ENCODE data around the gene DIO2.

The DIO2 gene

DNA sequence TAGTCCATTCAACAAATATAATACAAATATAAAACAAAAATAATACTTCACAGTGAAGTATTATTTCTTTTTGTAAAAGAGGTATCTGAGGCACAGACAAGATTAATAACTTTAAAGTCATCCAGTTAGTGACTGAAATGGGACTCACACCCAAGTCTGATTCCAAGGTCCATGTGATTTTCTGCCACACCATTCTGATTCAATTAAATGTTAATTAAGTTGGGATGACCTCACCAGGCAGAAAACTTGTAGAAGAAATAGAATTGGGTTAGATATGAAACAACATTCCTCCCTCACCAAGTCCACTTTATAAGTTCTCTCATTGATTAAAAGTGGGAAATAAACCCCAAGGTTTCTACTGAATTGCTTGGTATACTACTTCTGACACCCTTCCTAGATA, 34.4 kb downstream of the DIO2 start:
- no peak overlapping the region for H3K4me3 ChIP-seq (replicated peaks; ENCODE audit: low read depth, low read length)
- no peak for DNase-seq (ENCODE audit: extremely low read depth, low read depth)
- TF ChIP-seq, protein P1, sequence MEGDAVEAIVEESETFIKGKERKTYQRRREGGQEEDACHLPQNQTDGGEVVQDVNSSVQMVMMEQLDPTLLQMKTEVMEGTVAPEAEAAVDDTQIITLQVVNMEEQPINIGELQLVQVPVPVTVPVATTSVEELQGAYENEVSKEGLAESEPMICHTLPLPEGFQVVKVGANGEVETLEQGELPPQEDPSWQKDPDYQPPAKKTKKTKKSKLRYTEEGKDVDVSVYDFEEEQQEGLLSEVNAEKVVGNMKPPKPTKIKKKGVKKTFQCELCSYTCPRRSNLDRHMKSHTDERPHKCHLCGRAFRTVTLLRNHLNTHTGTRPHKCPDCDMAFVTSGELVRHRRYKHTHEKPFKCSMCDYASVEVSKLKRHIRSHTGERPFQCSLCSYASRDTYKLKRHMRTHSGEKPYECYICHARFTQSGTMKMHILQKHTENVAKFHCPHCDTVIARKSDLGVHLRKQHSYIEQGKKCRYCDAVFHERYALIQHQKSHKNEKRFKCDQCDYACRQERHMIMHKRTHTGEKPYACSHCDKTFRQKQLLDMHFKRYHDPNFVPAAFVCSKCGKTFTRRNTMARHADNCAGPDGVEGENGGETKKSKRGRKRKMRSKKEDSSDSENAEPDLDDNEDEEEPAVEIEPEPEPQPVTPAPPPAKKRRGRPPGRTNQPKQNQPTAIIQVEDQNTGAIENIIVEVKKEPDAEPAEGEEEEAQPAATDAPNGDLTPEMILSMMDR (IDR thresholded peaks at IDR 0.05; ENCODE audit: low read depth, low read length, missing control alignments): no peak

DNA sequence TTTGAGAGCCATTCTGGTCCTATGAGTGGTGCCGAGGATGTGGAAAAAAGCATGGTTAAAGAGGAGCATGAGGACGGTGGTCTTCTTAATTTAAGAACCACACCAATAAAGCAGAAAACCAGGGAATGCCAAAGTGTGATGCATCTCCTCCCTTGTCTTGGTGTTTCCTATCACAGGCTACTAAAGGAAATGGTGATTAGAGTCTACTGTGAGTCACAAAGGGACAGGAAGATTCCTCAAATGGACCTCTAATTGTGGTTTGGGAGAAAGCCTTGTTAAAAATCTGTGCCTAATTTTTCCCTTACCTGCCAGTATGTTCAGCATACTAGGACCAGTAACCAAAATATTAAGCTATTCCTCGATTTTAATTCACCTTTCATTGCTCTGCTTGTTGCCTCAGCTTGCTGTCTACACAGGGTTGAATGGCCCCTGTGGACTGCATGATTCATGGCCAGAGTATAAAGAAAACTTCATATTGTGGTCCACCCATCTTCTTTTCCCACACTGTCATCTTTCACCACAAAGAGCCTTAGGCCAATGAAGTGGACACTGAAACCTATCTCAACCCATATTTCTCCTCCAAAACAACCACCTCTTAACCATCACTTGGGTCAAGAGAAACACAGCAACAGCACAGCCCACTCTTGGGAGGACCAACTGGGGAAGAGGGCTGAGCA, 38.8 kb downstream of the DIO2 start:
- no peak for DNase-seq (ENCODE audit: extremely low read depth, low read depth)
- no peak overlapping the region for H3K4me3 ChIP-seq (replicated peaks; ENCODE audit: low read depth, low read length)
- TF ChIP-seq, protein P1 (IDR thresholded peaks at IDR 0.05; ENCODE audit: low read depth, low read length, missing control alignments): no peak

DNA sequence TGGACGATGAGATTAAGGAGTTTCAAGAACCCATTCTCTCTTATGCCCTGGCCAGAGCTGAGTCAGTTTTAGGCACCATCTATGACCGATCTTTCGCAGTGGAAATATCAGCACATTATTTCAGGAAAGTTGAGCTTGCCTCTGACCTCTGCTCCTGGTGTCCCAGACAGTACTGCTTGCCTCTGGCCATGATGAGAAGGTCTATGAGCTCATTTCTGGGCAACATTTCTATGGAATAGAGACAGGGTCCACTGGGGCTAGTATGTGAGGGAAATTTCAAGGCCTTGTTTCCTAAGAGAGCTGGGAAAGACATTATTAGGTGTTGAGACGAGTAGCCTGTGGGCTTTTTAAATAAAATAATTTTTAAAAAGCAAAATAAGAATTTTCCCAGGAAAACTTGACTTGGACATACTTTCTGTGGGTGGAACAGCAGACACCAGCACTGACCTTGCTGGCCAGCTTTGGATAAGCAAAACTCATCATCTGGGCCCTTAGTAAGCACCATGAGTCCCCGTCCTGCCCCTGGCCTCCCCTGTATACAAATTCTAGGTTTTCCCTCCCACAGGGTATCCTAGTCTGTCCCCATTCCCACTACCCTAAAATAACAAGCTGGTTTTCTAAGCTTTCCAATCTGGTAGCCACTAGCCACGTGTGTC, 43.4 kb downstream of the DIO2 start:
- H3K4me3 ChIP-seq (replicated peaks; ENCODE audit: low read depth, low read length): no peak overlapping the region
- no peak for DNase-seq (ENCODE audit: extremely low read depth, low read depth)
- TF ChIP-seq, protein P1 (IDR thresholded peaks at IDR 0.05; ENCODE audit: low read depth, low read length, missing control alignments): no peak

DNA sequence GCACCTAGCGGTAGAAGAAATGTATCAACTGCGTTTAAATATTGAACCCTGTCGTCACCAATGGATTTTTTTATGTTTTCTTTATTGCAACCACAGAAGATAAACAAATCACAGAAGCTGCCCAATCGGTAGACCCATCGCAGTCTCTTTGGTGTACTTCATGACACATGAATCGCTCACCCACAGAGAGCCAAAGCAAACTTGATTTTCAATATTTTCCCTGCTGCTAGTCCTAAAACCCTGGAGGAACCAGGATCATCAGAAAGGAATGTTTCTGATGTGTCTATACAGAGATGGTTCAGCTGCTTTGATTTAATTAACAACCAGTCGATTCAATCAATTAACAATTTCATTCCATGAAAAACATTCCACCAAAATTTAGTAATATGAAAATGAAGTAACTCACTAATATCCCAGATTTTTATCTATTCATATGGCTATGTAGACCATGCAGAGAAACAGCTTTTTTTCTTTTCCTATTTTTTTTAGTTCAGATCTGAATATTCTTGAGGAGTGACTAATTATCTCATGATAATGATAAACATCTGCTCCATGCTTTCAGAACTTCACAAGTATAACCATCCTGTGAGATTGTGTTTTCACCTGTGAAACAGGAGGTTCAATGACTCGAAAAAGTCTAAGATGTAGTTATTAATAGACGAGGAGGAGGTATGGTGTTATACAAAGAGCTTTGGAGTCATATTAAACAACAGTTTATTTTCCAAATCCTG, 46.1 kb downstream of the DIO2 start:
- DNase-seq (ENCODE audit: extremely low read depth, low read depth): no peak
- no peak overlapping the region for H3K4me3 ChIP-seq (replicated peaks; ENCODE audit: low read depth, low read length)
- TF ChIP-seq, protein P1 (IDR thresholded peaks at IDR 0.05; ENCODE audit: low read depth, low read length, missing control alignments): no peak

DNA sequence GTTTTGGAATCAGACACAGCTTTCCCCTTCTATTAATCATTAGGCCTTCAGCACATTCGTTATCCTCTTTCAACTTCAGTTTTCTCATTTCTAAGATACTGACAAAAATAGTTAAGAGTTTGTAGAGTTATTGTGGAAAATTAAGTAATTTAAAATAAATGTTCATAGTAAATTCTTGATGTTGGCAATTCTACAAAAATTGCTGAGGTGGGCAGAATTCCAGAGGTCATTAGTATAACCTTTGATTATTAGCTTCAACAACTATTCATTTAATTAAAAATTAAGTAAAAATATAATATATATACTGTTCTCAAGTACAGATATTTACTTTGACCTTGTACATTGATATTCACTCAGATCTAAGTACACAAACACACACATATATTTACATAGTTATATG, 58.5 kb downstream of the DIO2 start:
- H3K4me3 ChIP-seq (replicated peaks; ENCODE audit: low read depth, low read length): no peak overlapping the region
- TF ChIP-seq, protein P1 (IDR thresholded peaks at IDR 0.05; ENCODE audit: low read depth, low read length, missing control alignments): no peak
- DNase-seq (ENCODE audit: extremely low read depth, low read depth): no peak

DNA sequence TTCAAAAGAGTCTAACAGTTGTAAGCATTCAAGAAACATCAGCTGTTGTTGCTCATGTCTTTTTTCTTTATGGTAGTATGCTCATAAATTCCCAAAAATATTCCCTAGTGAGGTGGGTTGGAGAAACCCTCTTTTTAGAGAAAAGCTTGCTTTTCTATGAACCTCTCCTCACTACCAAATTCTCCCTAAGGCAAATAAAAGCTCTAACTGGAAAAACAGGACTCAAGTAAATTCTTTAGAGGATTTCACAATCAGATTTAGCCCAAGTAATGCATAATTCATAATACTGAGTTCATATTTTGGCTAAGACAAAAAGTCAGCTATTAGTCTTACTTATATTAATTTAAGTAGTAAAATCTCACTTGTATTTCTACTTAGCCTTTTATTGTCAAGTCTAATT, 59.1 kb downstream of the DIO2 start:
- H3K4me3 ChIP-seq (replicated peaks; ENCODE audit: low read depth, low read length): no peak overlapping the region
- TF ChIP-seq, protein P1 (IDR thresholded peaks at IDR 0.05; ENCODE audit: low read depth, low read length, missing control alignments): no peak
- DNase-seq (ENCODE audit: extremely low read depth, low read depth): no peak
